ENCODE measurements around the gene LIME1.

The LIME1 gene

GRCh38 chr20:63692436-63693082, 43.9 kb upstream of the LIME1 start:
- H3K4me2 ChIP-seq (ENCODE audit: low read length) = no peak overlapping the region
- no peaks in the 10 kb centered on the region for H3K36me3 ChIP-seq (ENCODE audit: control insufficient read depth, insufficient read depth, low read length)
- H3K4me1 ChIP-seq = no peaks in the 10 kb centered on the region
- TF ChIP-seq, protein P1, sequence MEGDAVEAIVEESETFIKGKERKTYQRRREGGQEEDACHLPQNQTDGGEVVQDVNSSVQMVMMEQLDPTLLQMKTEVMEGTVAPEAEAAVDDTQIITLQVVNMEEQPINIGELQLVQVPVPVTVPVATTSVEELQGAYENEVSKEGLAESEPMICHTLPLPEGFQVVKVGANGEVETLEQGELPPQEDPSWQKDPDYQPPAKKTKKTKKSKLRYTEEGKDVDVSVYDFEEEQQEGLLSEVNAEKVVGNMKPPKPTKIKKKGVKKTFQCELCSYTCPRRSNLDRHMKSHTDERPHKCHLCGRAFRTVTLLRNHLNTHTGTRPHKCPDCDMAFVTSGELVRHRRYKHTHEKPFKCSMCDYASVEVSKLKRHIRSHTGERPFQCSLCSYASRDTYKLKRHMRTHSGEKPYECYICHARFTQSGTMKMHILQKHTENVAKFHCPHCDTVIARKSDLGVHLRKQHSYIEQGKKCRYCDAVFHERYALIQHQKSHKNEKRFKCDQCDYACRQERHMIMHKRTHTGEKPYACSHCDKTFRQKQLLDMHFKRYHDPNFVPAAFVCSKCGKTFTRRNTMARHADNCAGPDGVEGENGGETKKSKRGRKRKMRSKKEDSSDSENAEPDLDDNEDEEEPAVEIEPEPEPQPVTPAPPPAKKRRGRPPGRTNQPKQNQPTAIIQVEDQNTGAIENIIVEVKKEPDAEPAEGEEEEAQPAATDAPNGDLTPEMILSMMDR (IDR thresholded peaks at IDR 0.05) = no peak
- peaks cover 4% of the 10 kb centered on the region for H3K79me2 ChIP-seq
- H2AFZ ChIP-seq = no peak overlapping the region
- H3K9me3 ChIP-seq (ENCODE audit: control insufficient read depth, low read length) = no peaks in the 10 kb centered on the region
- no peak overlapping the region for H3K9ac ChIP-seq
- no peaks in the 10 kb centered on the region for H3K27me3 ChIP-seq (ENCODE audit: control insufficient read depth, insufficient read depth, low read length)
- no peak overlapping the region for H3K27ac ChIP-seq
- H3K4me3 ChIP-seq (ENCODE audit: low read depth, low read length) = no peak overlapping the region

DNA sequence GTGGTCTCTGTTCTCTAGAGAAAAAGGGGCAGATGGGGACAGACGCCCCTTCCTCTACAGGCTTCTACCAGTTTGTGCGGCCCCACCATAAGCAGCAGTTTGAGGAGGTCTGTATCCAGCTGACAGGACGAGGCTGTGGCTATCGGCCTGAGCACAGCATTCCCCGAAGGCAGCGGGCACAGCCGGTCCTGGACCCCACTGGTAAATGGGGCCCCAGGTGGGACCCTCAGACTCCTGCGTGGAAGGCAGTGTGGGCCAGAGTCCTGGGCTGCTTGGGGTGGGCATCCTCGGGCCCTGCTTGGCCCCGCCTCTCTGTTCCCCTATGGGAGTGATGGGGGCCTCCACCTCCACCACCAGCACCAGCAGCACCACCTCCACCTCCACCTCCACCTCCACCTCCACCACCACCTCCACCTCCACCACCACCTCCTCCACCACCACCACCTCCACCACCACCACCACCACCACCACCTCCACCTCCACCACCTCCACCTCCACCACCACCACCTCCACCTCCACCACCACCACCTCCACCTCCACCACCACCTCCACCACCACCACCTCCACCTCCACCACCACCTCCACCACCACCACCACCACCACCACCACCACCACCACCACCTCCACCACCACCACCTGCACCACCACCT, 43.3 kb upstream of the LIME1 start:
- peaks cover 4% of the 10 kb centered on the region for H3K79me2 ChIP-seq
- no peaks in the 10 kb centered on the region for H3K36me3 ChIP-seq (ENCODE audit: control insufficient read depth, insufficient read depth, low read length)
- H3K9ac ChIP-seq = no peak overlapping the region
- H3K9me3 ChIP-seq (ENCODE audit: control insufficient read depth, low read length) = no peaks in the 10 kb centered on the region
- H3K4me1 ChIP-seq = no peaks in the 10 kb centered on the region
- TF ChIP-seq, protein P1 (IDR thresholded peaks at IDR 0.05) = no peak
- H3K27me3 ChIP-seq (ENCODE audit: control insufficient read depth, insufficient read depth, low read length) = no peaks in the 10 kb centered on the region
- H3K4me3 ChIP-seq (ENCODE audit: low read depth, low read length) = no peak overlapping the region
- no peak overlapping the region for H3K27ac ChIP-seq
- no peak overlapping the region for H3K4me2 ChIP-seq (ENCODE audit: low read length)
- no peak overlapping the region for H2AFZ ChIP-seq

- H2AFZ ChIP-seq = no peak overlapping the region
- no peak overlapping the region for H3K4me3 ChIP-seq (ENCODE audit: low read depth, low read length)
- no peaks in the 10 kb centered on the region for H3K9me3 ChIP-seq (ENCODE audit: control insufficient read depth, low read length)
- no peak overlapping the region for H3K4me2 ChIP-seq (ENCODE audit: low read length)
- no peaks in the 10 kb centered on the region for H3K36me3 ChIP-seq (ENCODE audit: control insufficient read depth, insufficient read depth, low read length)
- H3K9ac ChIP-seq = no peak overlapping the region
- no peaks in the 10 kb centered on the region for H3K4me1 ChIP-seq
- H3K79me2 ChIP-seq = peaks cover 9% of the 10 kb centered on the region
- TF ChIP-seq, protein P1 (IDR thresholded peaks at IDR 0.05) = no peak
- H3K27me3 ChIP-seq (ENCODE audit: control insufficient read depth, insufficient read depth, low read length) = no peaks in the 10 kb centered on the region
- no peak overlapping the region for H3K27ac ChIP-seq
Observed at GRCh38 chr20:63693733-63694583, 42.5 kb upstream of the LIME1 start.

DNA sequence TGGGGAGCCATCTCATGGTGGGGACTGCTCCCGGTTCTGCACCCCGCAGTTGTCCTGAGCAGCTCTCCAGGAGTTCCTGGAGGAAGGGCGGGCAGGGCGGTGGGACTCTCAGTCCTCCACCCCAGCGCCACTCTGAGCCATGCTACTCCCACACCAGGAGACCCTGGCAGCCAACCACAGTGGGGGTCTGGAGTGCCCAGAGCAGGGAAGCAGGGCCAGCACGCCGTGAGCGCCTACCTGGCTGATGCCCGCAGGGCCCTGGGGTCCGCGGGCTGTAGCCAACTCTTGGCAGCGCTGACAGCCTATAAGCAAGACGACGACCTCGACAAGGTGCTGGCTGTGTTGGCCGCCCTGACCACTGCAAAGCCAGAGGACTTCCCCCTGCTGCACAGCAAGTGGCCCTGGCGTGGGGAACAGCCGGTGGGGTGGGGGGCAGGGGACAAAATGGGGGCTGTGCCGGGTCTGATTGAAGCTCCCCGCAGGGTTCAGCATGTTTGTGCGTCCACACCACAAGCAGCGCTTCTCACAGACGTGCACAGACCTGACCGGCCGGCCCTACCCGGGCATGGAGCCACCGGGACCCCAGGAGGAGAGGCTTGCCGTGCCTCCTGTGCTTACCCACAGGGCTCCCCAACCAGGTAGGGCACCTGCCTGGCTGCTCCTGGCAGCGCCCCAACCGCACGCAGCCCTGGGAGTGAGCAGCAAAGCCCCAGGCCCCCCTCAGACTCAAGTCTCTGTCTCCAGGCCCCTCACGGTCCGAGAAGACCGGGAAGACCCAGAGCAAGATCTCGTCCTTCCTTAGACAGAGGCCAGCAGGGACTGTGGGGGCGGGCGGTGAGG, 41.7 kb upstream of the LIME1 start:
- Histone ChIP-seq H3K9me3 (ENCODE audit: control insufficient read depth, low read length) (no peaks in the 10 kb centered on the region), H3K4me2 (ENCODE audit: low read length) (no peak overlapping the region), H3K4me1 (no peaks in the 10 kb centered on the region), H3K27me3 (ENCODE audit: control insufficient read depth, insufficient read depth, low read length) (no peaks in the 10 kb centered on the region), H3K4me3 (ENCODE audit: low read depth, low read length) (no peak overlapping the region), H2AFZ (no peak overlapping the region), H3K27ac (no peak overlapping the region), H3K36me3 (ENCODE audit: control insufficient read depth, insufficient read depth, low read length) (no peaks in the 10 kb centered on the region), H3K79me2 (peaks cover 14% of the 10 kb centered on the region), H3K9ac (no peak overlapping the region)
- TF ChIP-seq, protein P1 (IDR thresholded peaks at IDR 0.05) = no peak

Measured in parathyroid adenoma (tissue), 2 donors.